Measurements from ENCODE around the gene ANXA4.

ANXA4 gene

GRCh38 chr2:69828938-69829255 lies 87.0 kb downstream of the ANXA4 start:
- TF ChIP-seq SIN3A (IDR thresholded peaks at IDR 0.05; ENCODE audit: borderline replicate concordance, insufficient read depth, low read length) (no peak), POLR2AphosphoS5 (IDR thresholded peaks at IDR 0.05; ENCODE audit: low read depth, low read length) (no peak), TAF1 (IDR thresholded peaks at IDR 0.05; ENCODE audit: borderline replicate concordance, insufficient read depth, low read length) (no peak)
- TF ChIP-seq, protein P1, sequence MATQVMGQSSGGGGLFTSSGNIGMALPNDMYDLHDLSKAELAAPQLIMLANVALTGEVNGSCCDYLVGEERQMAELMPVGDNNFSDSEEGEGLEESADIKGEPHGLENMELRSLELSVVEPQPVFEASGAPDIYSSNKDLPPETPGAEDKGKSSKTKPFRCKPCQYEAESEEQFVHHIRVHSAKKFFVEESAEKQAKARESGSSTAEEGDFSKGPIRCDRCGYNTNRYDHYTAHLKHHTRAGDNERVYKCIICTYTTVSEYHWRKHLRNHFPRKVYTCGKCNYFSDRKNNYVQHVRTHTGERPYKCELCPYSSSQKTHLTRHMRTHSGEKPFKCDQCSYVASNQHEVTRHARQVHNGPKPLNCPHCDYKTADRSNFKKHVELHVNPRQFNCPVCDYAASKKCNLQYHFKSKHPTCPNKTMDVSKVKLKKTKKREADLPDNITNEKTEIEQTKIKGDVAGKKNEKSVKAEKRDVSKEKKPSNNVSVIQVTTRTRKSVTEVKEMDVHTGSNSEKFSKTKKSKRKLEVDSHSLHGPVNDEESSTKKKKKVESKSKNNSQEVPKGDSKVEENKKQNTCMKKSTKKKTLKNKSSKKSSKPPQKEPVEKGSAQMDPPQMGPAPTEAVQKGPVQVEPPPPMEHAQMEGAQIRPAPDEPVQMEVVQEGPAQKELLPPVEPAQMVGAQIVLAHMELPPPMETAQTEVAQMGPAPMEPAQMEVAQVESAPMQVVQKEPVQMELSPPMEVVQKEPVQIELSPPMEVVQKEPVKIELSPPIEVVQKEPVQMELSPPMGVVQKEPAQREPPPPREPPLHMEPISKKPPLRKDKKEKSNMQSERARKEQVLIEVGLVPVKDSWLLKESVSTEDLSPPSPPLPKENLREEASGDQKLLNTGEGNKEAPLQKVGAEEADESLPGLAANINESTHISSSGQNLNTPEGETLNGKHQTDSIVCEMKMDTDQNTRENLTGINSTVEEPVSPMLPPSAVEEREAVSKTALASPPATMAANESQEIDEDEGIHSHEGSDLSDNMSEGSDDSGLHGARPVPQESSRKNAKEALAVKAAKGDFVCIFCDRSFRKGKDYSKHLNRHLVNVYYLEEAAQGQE (IDR thresholded peaks at IDR 0.05; ENCODE audit: insufficient read depth in 1 of 2, low read depth in 2 of 2, low read length in 2 of 2): no peak

DNA sequence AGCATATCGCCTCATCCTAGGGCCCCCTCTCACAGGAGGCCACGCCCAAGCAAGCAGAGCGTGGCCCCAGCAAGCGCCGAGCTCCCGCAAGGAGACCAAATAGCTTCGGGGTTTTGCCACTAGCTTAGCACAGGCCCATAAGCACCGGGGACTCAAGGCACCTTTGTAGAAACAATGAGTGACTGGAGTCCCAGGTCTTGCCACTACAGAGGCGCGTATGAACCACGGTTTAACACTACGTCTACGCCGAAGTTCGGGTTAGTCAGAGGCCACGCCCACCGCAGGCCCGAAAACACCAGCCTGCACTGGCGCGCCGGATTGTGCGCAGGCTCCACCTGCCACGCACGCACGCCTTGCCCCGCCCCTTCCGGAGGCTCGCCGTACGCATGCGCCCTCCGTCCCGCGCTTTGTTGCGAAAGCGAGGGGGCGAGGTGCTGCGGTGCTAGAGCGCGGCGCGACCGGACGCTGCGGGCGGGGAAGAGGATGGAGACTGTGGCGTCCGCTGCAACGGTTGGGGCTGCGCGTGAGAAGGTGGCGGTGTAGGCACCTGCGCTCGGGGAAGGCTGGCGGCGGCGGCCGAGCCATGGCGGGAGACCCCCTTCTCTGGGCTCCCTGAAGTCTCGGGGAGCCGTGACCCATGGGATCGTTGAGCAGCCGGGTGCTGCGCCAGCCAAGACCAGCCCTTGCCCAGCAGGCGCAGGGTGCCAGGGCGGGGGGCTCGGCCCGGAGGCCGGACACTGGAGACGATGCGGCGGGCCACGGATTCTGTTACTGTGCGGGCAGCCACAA lies 87.5 kb downstream of the ANXA4 start, which contains the start of gene GMCL1:
Gene GMCL1, plus strand, starts transcription at position 405 of the 789 bp plus-strand sequence. Its CDS starts 233 bp downstream, at position 638.
- TF ChIP-seq SIN3A (IDR thresholded peaks at IDR 0.05; ENCODE audit: borderline replicate concordance, insufficient read depth, low read length) (peak; percentile 86; the same call in 1 of the 2 replicates), POLR2AphosphoS5 (IDR thresholded peaks at IDR 0.05; ENCODE audit: low read depth, low read length) (peak; percentile 84), TAF1 (IDR thresholded peaks at IDR 0.05; ENCODE audit: borderline replicate concordance, insufficient read depth, low read length) (peak; percentile 83; the same call in 1 of the 2 replicates), FOXP2 (optimal IDR thresholded peaks at IDR 0.05; ENCODE audit: borderline replicate concordance, extremely low read depth, extremely low read length, insufficient read depth) (peak; percentile 94)
- TF ChIP-seq, protein P1 (IDR thresholded peaks at IDR 0.05; ENCODE audit: insufficient read depth in 1 of 2, low read depth in 2 of 2, low read length in 2 of 2): 0 out of 4 replicates have a peak, but pooled peaks have one; percentile 7 to 43

DNA sequence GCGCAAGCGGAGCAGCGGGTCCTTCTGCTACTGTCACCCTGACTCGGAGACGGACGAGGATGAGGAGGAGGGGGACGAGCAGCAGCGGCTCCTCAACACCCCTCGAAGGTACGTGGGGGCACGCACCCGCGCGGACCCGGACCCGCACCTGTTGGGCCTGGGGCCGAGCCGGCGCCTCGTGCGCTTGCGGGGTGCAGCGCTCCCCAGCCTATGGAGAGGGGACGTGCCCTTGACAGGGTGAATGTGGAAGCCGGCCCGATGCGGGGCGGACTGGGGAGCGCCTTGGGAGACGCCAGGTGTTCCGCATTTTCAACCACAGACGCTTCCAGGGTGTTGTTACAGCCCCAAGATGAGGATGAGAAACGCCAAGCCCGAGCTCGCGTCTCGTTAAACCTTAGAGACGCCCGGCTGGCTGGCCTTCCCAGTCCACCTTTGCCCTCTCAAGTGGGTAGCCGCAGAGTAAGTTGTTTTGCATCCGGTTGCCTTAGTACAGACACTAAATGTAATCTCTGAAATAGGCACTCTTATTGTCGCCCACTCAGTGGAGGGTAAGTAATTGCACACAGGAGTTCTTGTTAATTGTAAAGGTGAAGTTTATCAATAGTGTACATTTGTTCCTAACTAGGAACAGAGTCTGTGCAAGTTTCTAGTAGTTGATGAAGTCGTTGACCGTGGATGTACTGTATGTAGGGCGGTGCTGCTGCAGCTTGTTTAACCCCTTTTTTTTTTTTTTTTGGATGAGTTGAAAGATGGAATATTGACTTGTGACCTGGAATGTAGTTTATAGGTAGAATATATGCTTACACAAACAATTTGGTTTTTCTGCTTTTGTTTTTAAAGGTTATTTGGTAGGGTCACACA lies 88.3 kb downstream of the ANXA4 start:
- TF ChIP-seq FOXP2 (optimal IDR thresholded peaks at IDR 0.05; ENCODE audit: borderline replicate concordance, extremely low read depth, extremely low read length, insufficient read depth) (no peak), TAF1 (IDR thresholded peaks at IDR 0.05; ENCODE audit: borderline replicate concordance, insufficient read depth, low read length) (no peak), POLR2AphosphoS5 (IDR thresholded peaks at IDR 0.05; ENCODE audit: low read depth, low read length) (no peak), SIN3A (IDR thresholded peaks at IDR 0.05; ENCODE audit: borderline replicate concordance, insufficient read depth, low read length) (no peak)
- TF ChIP-seq, protein P1 (IDR thresholded peaks at IDR 0.05; ENCODE audit: insufficient read depth in 1 of 2, low read depth in 2 of 2, low read length in 2 of 2): no peak

DNA sequence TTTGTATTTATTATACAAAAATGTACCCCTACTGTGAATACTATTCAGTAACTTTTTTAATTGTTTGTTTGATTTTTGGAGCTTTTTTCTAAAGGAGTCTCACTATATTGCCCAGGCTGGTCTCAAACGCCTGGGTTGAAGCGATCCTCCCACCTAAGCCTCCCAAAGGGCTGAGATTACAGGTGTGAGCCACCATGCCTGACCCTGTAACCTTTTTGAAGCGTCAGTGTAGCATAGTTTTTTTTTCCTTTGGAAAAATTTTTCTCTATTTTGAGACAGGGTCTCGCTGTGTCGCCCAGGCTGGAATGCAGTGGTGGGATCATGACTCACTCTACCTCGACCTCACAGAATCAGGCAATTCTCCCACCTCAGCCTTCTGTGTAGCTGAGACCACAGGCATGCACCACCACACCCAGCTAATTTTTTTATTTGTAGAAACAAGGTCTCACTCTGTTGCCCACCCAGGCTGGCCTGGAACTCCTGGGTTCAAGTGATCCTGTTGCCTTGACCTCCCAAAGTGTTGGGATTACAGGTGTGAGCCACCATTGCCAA lies 89.5 kb downstream of the ANXA4 start:
- TF ChIP-seq, protein P1 (IDR thresholded peaks at IDR 0.05; ENCODE audit: insufficient read depth in 1 of 2, low read depth in 2 of 2, low read length in 2 of 2): no peak
- TF ChIP-seq FOXP2 (optimal IDR thresholded peaks at IDR 0.05; ENCODE audit: borderline replicate concordance, extremely low read depth, extremely low read length, insufficient read depth): no peak
- TF ChIP-seq SIN3A (IDR thresholded peaks at IDR 0.05; ENCODE audit: borderline replicate concordance, insufficient read depth, low read length): no peak
- TF ChIP-seq TAF1 (IDR thresholded peaks at IDR 0.05; ENCODE audit: borderline replicate concordance, insufficient read depth, low read length): no peak
- no peak for TF ChIP-seq POLR2AphosphoS5 (IDR thresholded peaks at IDR 0.05; ENCODE audit: low read depth, low read length)

All from PFSK-1 (cell line).